Kidney (tissue), 14 donors: Measurements from ENCODE around the gene MTERF4. TPM values are rescaled to one million over a fixed set of nuclear protein-coding genes. Genes with fewer than 3 reads are reported as not detected.

Experiments
- DNase-seq, 5 donors: peaks; one replicate each; pipeline ENCODE4 v3.0.0-alpha.2; 2013 to 2020
- FAIRE-seq: peaks from 2 replicates; lab custom pipeline; 2012; peaks lifted over from hg19 to GRCh38; lab: Jason Lieb, UNC
- H3K27ac ChIP-seq, 2 donors: one replicate each; pipeline ENCODE4 v1.7.0; 2013; ENCODE audit warnings: low read depth in 2 of 2, low read length in 2 of 2, inconsistent platforms in 1 of 2
- H3K27me3 ChIP-seq: one replicate; pipeline ENCODE4 v1.7.1; 2013; ENCODE audit warnings: low read length, inconsistent platforms; ENCODE audit not compliant: control insufficient read depth, insufficient read depth
- H3K36me3 ChIP-seq, 3 donors: one replicate each; pipeline versions ENCODE4 v1.7.0 to v1.7.1; 2013; ENCODE audit warnings: low read length in 3 of 3, control low read depth in 1 of 3, inconsistent platforms in 1 of 3; ENCODE audit not compliant: insufficient read depth in 3 of 3, control insufficient read depth in 2 of 3
- H3K4me1 ChIP-seq, 3 donors: one replicate each; pipeline versions ENCODE4 v1.7.0 to v1.7.1; 2013; ENCODE audit warnings: low read length in 3 of 3, inconsistent platforms in 1 of 3, low read depth in 1 of 3; ENCODE audit not compliant: control insufficient read depth in 2 of 3, insufficient read depth in 2 of 3
- H3K4me3 ChIP-seq, 3 donors: one replicate each; pipeline versions ENCODE4 v1.7.0 to v1.8.1; 2013; ENCODE audit warnings: low read length in 3 of 3, control low read depth in 1 of 3, inconsistent platforms in 1 of 3
- H3K9ac ChIP-seq, 3 donors: one replicate each; pipeline versions ENCODE4 v1.7.0 to v1.7.1; 2013; ENCODE audit warnings: low read length in 3 of 3, control low read depth in 1 of 3, inconsistent platforms in 1 of 3
- H3K9me3 ChIP-seq, 3 donors: one replicate each; pipeline versions ENCODE4 v1.7.0 to v1.7.1; 2013; ENCODE audit warnings: low read length in 3 of 3, control low read depth in 1 of 3, inconsistent platforms in 1 of 3; ENCODE audit not compliant: control insufficient read depth in 2 of 3, insufficient read depth in 1 of 3
- intact Hi-C: fragments of 100-400 bp; cut with DNase I; formaldehyde crosslinking; loops from one replicate; pipeline ENCODE4 v1.11.1; 2022
- polyA plus RNA-seq: library from polyadenylated mRNA; stranded (reverse); fragments of 350-450 nt; fragmentation: Illumina TruSeq; extraction: RNeasy Lipid Tissue Mini Kit (QIAGEN cat#74804); gene quantifications from one replicate; pipeline ENCODE4 v1.2.3, GENCODE V29; 2014; ENCODE audit warnings: low read depth, low replicate concordance; ENCODE audit not compliant: insufficient read depth
- total RNA-seq: library from RNA; stranded (reverse); fragmentation: NEBNext Ultra II Directional; extraction: Animal tissue kit (Norgen Biotek cat#: 25700); gene quantifications from one replicate; pipeline ENCODE4 v1.2.1, GENCODE V29; 2021
- TF ChIP-seq, protein P1 (sequence below): IDR thresholded peaks from 3 replicates; pipeline ENCODE4 v1.5.1; 2012; ENCODE audit warnings: mild to moderate bottlenecking, moderate library complexity, borderline replicate concordance; ENCODE audit not compliant: insufficient read depth; ENCODE audit errors: extremely low read depth
- donor health status: control.
- donor health status: control.
- donor health status: control.
- donor health status: control.
- donor health status: control.
- donor health status: DM: yes; HTN: yes; CAD: no.
- donor health status: Normal renal cell carcinoma (clear cell type).

MTERF4 gene
- total and polyA plus RNA-seq, 2 donors from 2014 or later: 24.3 to 41.5 TPM

DNA sequence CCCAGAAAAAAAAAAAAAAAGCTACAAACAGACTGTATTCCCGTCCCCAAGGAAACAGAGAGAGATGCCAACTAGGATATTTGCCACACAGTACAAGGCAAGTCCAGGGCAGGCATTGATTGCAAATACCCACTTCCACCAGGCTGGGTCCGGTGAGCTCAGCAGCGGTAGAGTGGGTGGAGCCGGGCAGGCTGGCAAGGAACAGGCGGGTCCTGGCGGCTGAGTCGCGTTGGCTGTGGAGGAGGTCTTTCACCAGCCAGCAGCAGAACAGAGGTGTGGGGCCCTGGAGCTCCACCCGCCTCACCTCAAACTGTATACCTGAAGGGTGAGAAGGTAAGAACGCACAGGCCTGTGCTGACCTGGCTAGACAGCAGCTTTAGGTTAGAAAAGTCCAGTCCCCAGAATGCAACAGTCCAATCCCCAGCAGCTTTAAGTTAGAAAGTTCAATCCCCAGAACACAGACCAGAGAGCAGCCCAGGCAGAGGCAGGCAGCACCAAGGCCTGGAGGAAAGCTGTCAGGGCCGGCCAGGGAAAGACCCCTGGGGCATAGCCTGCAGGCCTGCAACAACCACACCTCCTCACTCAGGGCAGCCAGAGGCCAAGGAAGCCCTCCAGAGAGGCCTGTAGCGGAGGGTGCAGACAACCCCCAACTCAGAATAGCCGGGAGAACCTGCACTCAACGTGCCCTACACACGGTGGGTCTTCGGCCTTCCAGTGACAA lies 21.9 kb upstream of the MTERF4 start:
- no peak overlapping the region for H3K4me3 ChIP-seq
- no peaks in the 10 kb centered on the region for H3K4me1 ChIP-seq
- H3K36me3 ChIP-seq: no peaks in the 10 kb centered on the region
- H3K9me3 ChIP-seq: no peaks in the 10 kb centered on the region
- H3K9ac ChIP-seq: no peak overlapping the region
- TF ChIP-seq, protein P1, sequence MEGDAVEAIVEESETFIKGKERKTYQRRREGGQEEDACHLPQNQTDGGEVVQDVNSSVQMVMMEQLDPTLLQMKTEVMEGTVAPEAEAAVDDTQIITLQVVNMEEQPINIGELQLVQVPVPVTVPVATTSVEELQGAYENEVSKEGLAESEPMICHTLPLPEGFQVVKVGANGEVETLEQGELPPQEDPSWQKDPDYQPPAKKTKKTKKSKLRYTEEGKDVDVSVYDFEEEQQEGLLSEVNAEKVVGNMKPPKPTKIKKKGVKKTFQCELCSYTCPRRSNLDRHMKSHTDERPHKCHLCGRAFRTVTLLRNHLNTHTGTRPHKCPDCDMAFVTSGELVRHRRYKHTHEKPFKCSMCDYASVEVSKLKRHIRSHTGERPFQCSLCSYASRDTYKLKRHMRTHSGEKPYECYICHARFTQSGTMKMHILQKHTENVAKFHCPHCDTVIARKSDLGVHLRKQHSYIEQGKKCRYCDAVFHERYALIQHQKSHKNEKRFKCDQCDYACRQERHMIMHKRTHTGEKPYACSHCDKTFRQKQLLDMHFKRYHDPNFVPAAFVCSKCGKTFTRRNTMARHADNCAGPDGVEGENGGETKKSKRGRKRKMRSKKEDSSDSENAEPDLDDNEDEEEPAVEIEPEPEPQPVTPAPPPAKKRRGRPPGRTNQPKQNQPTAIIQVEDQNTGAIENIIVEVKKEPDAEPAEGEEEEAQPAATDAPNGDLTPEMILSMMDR: no peak
- FAIRE-seq (no peak), DNase-seq (peak in 2 of 5 donors; percentile 17 to 72)
- no peak overlapping the region for H3K27ac ChIP-seq
- intact Hi-C loops: no loop called here
- H3K27me3 ChIP-seq: no peaks in the 10 kb centered on the region

DNA sequence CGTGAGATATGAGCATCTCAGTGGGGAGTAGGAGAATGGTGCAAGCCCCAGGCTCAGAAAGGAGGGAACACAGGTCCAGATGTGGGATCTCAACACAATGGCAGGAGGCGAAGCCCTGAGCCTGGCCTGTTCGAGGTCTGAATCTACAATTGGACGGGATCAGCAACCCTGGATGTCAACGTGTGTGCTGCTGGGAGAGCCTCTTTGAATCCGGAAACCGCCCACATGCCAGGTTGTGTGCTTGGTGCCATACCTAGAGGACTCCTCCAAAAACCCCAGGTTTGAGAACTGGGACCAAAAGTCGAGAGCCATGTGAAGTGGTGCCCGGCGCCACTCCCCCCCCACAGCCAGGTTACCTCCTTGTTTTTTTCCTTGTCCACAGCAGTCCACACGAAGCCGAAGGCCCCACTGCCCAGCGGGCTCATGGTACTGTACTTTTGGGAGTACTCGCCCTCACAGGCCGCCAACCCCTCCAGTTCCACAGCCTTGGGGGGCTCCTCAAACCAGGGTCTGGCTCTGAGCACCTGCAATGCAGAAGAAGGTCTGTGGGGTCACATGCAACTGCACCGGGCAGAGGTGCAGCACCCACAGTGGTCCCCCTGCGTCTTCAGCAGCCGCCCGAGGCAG lies 20.4 kb upstream of the MTERF4 start:
- no peak overlapping the region for H3K4me3 ChIP-seq
- intact Hi-C loops: no loop called here
- H3K4me1 ChIP-seq: no peaks in the 10 kb centered on the region
- H3K27ac ChIP-seq: no peak overlapping the region
- no peaks in the 10 kb centered on the region for H3K36me3 ChIP-seq
- no peak for FAIRE-seq
- no peak overlapping the region for H3K9ac ChIP-seq
- TF ChIP-seq, protein P1: no peak
- no peaks in the 10 kb centered on the region for H3K27me3 ChIP-seq
- DNase-seq: peak in 2 of 5 donors; percentile 6 to 32
- no peaks in the 10 kb centered on the region for H3K9me3 ChIP-seq

DNA sequence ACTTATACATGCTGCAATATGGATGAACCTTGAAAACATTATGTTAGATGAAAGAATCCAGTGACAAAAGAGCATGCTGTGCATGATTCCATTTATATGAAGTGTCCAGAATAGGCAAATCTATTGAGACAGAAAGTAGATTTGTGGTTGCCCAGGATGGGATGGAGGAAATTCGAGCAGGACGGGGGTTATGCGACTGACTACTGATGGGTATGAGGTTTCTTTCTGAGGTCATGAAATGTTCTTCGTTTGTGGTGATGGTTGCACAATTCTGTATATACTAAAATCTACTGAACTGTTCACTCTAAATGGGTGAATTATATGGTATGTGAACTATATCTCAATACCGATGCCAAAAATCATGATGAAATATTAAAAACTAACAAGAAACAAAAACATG lies 18.9 kb upstream of the MTERF4 start:
- DNase-seq: no peak
- no peaks in the 10 kb centered on the region for H3K4me1 ChIP-seq
- TF ChIP-seq, protein P1: no peak
- no peak overlapping the region for H3K9ac ChIP-seq
- H3K4me3 ChIP-seq: no peak overlapping the region
- intact Hi-C loops: no loop called here
- FAIRE-seq: no peak
- no peaks in the 10 kb centered on the region for H3K36me3 ChIP-seq
- no peaks in the 10 kb centered on the region for H3K9me3 ChIP-seq
- H3K27me3 ChIP-seq: no peaks in the 10 kb centered on the region
- H3K27ac ChIP-seq: no peak overlapping the region
